ENCODE measurements around the gene ZNF71.
A peak's percentile ranks its signal among the peaks of the same experiment; 100 is the strongest.

ZNF71 gene

DNA sequence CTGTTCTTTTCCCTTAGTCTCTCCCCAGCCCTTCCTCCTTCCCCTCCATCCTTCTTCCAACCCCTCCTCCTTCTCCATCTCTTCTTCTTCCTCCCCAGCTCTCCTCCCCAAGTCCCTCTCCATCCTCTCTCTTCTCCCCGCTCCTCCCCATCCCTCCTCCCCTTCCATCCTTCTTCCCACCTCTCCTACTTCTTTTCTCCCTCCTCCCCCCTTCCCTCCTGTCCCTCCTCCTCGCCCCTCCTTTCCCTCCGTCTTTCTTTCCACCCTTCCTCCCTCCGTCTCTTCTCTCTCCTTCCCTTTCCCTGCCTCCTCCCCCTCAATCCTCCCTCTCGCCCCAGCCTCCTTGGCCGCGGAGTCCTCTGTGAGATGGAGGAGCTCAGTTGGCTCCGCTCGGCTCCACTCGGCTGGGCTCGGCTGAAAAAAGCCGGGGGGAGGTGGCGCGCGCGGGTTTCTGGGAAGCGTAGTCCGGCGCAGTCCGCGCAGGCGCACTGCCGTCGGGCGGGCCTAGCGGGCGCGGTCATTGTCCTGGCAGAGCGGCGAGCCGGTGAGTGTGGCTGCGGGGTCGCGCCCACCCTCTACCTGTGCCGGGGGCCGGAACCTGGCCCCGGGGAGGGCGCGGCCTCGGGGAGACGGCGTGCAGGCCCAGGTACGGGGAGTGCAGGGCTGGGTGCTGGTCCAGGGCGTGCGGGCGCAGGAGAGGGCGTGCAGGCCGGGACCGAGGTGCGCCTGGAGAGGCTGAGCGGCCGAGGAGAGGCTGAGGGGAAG, at the start of gene ZNF71:
Gene ZNF71 (plus strand): TSS at position 520 of the 765 bp plus-strand sequence. CDS start 6,257 bp downstream, outside the sequence.
- Histone ChIP-seq H4K20me1 (ENCODE audit: insufficient read depth, low read length) (no peaks in the 10 kb centered on the region), H2AFZ (ENCODE audit: low read depth, low read length) (peak within 1 kb of the TSS; percentile 99), H3K4me2 (ENCODE audit: low read length) (peak within 1 kb of the TSS; percentile 89)

DNA sequence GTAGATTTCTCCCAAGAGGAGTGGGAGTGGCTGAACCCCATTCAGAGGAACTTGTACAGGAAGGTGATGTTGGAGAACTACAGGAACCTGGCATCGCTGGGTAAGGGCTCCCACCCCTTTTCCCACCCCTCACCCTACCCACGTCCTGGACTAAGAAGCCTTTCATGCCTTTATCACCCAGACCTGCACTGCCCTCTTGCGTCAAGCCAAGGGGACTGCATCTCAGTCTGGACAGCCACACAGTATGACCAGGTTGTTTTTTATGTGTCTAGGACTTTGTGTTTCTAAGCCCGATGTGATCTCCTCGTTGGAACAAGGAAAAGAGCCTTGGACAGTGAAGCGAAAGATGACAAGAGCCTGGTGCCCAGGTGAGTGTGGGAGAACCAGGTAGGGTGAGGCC, 47.6 kb upstream of the ZNF71 start:
- Histone ChIP-seq H3K9me3 (ENCODE audit: insufficient read depth, low read length) (peaks cover 14% of the 10 kb centered on the region; the same call in 1 of the 2 replicates), H4K20me1 (ENCODE audit: insufficient read depth, low read length) (no peaks in the 10 kb centered on the region), H3K27ac (ENCODE audit: low read length) (no peak overlapping the region), H3K79me2 (ENCODE audit: low read length) (no peaks in the 10 kb centered on the region), H3K27me3 (ENCODE audit: low read depth, low read length) (no peaks in the 10 kb centered on the region), H3K4me2 (ENCODE audit: low read length) (no peak overlapping the region), H3K4me1 (ENCODE audit: low read length) (no peaks in the 10 kb centered on the region), H3K9ac (ENCODE audit: low read length) (no peak overlapping the region), H3K36me3 (replicated peaks; ENCODE audit: low read depth, low read length) (no peaks in the 10 kb centered on the region), H3K4me3 (ENCODE audit: low read length) (no peak overlapping the region), H2AFZ (ENCODE audit: low read depth, low read length) (no peak overlapping the region)
- no peak for TF ChIP-seq EZH2phosphoT487 (IDR thresholded peaks at IDR 0.05; ENCODE audit: low read depth)
- TF ChIP-seq, protein P1, sequence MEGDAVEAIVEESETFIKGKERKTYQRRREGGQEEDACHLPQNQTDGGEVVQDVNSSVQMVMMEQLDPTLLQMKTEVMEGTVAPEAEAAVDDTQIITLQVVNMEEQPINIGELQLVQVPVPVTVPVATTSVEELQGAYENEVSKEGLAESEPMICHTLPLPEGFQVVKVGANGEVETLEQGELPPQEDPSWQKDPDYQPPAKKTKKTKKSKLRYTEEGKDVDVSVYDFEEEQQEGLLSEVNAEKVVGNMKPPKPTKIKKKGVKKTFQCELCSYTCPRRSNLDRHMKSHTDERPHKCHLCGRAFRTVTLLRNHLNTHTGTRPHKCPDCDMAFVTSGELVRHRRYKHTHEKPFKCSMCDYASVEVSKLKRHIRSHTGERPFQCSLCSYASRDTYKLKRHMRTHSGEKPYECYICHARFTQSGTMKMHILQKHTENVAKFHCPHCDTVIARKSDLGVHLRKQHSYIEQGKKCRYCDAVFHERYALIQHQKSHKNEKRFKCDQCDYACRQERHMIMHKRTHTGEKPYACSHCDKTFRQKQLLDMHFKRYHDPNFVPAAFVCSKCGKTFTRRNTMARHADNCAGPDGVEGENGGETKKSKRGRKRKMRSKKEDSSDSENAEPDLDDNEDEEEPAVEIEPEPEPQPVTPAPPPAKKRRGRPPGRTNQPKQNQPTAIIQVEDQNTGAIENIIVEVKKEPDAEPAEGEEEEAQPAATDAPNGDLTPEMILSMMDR (IDR thresholded peaks at IDR 0.05; ENCODE audit: low read depth, low read length) = no peak

More for the DNA sequence above, at the start of gene ZNF71:
- H3K27me3 ChIP-seq (ENCODE audit: low read depth, low read length) = no peaks in the 10 kb centered on the region
- peaks cover 38% of the 10 kb centered on the region for H3K79me2 ChIP-seq (ENCODE audit: low read length)
- H3K9me3 ChIP-seq (ENCODE audit: insufficient read depth, low read length) = peaks cover 16% of the 10 kb centered on the region
- H3K36me3 ChIP-seq (replicated peaks; ENCODE audit: low read depth, low read length) = peaks cover 29% of the 10 kb centered on the region
- peak within 1 kb of the TSS; percentile 93 for H3K4me3 ChIP-seq (ENCODE audit: low read length)
- TF ChIP-seq, protein P1 (IDR thresholded peaks at IDR 0.05; ENCODE audit: low read depth, low read length) = no peak
- TF ChIP-seq EZH2phosphoT487 (IDR thresholded peaks at IDR 0.05; ENCODE audit: low read depth) = no peak
- peaks cover 6% of the 10 kb centered on the region for H3K4me1 ChIP-seq (ENCODE audit: low read length)
- peak within 1 kb of the TSS; percentile 85 for H3K9ac ChIP-seq (ENCODE audit: low read length)
- H3K27ac ChIP-seq (ENCODE audit: low read length) = no peak within 1 kb of the TSS

DNA sequence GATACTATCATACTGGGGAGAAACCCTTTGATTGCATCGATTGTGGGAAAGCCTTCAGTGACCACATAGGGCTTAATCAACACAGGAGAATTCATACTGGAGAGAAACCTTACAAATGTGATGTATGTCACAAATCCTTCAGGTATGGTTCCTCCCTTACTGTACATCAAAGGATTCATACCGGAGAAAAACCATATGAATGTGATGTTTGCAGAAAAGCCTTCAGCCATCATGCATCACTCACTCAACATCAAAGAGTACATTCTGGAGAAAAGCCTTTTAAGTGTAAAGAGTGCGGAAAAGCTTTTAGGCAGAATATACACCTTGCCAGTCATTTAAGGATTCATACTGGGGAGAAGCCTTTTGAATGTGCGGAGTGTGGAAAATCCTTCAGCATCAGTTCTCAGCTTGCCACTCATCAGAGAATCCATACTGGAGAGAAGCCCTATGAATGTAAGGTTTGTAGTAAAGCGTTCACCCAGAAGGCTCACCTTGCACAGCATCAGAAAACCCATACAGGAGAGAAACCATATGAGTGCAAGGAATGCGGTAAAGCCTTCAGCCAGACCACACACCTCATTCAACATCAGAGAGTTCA, 40.7 kb upstream of the ZNF71 start:
- no peaks in the 10 kb centered on the region for H4K20me1 ChIP-seq (ENCODE audit: insufficient read depth, low read length)
- H3K27ac ChIP-seq (ENCODE audit: low read length) = no peak overlapping the region
- H3K9me3 ChIP-seq (ENCODE audit: insufficient read depth, low read length) = peaks cover 20% of the 10 kb centered on the region; the same call in 1 of the 2 replicates
- no peak for TF ChIP-seq EZH2phosphoT487 (IDR thresholded peaks at IDR 0.05; ENCODE audit: low read depth)
- TF ChIP-seq, protein P1 (IDR thresholded peaks at IDR 0.05; ENCODE audit: low read depth, low read length) = no peak
- H3K4me2 ChIP-seq (ENCODE audit: low read length) = no peak overlapping the region
- H2AFZ ChIP-seq (ENCODE audit: low read depth, low read length) = no peak overlapping the region
- no peaks in the 10 kb centered on the region for H3K36me3 ChIP-seq (replicated peaks; ENCODE audit: low read depth, low read length)
- H3K4me1 ChIP-seq (ENCODE audit: low read length) = no peaks in the 10 kb centered on the region
- H3K9ac ChIP-seq (ENCODE audit: low read length) = no peak overlapping the region
- no peaks in the 10 kb centered on the region for H3K27me3 ChIP-seq (ENCODE audit: low read depth, low read length)
- no peak overlapping the region for H3K4me3 ChIP-seq (ENCODE audit: low read length)
- H3K79me2 ChIP-seq (ENCODE audit: low read length) = no peaks in the 10 kb centered on the region

DNA sequence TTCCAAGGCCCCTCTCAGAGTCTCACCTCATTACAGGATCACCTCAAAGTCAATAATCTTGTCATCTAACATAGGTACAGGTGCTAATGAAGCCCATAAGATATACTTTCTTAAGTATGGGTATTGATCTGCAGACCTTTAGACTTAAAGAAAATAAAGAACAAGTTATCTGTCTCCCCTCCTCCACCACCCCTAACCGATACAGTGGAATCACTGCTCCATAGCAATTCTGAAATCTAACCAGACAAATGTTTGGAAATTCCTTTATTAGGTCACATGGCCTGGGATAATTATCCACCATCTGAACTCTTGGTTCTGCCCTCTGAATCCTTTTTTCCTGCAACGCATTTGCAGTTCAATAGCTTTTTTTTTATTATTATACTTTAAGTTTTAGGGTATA, 32.3 kb upstream of the ZNF71 start:
- H3K4me3 ChIP-seq (ENCODE audit: low read length) = no peak overlapping the region
- H3K4me1 ChIP-seq (ENCODE audit: low read length) = no peaks in the 10 kb centered on the region
- no peaks in the 10 kb centered on the region for H3K27me3 ChIP-seq (ENCODE audit: low read depth, low read length)
- no peaks in the 10 kb centered on the region for H3K79me2 ChIP-seq (ENCODE audit: low read length)
- H4K20me1 ChIP-seq (ENCODE audit: insufficient read depth, low read length) = no peaks in the 10 kb centered on the region
- H3K9me3 ChIP-seq (ENCODE audit: insufficient read depth, low read length) = peaks cover 21% of the 10 kb centered on the region
- no peak overlapping the region for H3K9ac ChIP-seq (ENCODE audit: low read length)
- H3K36me3 ChIP-seq (replicated peaks; ENCODE audit: low read depth, low read length) = no peaks in the 10 kb centered on the region
- no peak for TF ChIP-seq EZH2phosphoT487 (IDR thresholded peaks at IDR 0.05; ENCODE audit: low read depth)
- no peak overlapping the region for H3K27ac ChIP-seq (ENCODE audit: low read length)
- H2AFZ ChIP-seq (ENCODE audit: low read depth, low read length) = no peak overlapping the region
- no peak overlapping the region for H3K4me2 ChIP-seq (ENCODE audit: low read length)
